ENCODE results near the gene TMOD2.

The TMOD2 gene

DNA sequence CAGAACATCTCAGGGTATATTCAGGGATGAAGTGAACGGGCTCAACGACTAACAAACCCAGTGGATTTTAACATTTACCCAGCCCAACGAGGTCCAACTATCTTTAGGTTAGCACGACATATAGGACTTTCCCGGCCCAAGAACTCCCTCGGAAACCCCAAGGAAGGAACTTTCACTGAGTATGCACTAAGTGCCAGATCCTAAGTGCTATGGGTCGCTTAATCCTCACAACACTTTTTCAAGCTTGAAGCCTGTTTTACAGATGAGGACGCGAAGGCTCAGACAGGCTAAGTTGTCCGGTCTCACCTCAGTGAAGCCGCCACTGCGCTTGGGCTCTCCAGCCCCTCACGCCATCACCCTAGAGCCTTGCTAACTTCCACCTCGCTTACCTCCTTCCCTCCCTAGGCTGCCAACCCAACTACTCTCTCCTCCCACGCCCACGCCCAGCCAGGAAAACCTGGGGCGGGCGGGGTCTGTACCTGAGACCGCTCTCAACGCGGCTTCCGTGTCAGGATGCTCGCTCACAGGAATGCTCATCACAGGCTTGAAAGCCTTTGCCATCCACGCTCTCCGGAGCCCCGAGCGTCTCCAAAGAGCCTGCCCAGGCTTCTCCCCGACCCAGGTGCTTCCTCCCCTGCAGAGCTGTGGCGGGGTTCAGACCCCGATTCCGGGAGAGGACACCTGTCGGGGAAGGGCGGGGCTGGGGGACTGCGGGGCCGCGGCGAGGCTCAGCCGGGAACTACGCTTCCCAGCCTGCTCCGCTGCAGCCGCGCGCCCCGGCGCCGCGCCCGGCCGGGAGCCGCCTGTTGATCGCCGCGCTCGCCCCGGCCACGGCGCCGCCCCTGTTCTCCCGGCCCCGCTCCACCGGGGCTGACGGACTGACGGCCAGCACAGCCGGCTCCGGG lies at the start of gene TMOD2:
TSS of gene TMOD2 (plus strand) at position 806 of the 905 bp plus-strand sequence. CDS start 14,845 bp downstream, outside the sequence.
- DNase-seq, result peak; percentile 76

DNA sequence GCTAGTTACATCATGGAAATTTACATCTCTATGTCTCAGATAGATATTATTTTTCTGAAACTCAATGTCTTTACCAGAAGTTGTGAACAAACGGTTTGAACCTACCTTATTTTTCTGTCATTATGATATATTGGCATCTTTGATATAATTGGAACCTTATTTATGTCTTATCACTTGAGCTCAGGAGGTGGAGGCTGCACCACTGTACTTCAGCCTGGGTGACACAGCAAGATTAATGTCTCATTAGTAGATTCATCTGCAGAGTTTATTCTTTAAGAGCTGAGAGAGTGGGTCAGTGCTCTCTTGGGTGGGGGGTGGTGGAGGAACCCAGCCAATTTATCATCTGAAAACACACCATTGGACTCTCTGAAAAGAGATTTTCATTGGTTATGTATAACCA lies 48.7 kb upstream of the TMOD2 start:
- no peak for DNase-seq

DNA sequence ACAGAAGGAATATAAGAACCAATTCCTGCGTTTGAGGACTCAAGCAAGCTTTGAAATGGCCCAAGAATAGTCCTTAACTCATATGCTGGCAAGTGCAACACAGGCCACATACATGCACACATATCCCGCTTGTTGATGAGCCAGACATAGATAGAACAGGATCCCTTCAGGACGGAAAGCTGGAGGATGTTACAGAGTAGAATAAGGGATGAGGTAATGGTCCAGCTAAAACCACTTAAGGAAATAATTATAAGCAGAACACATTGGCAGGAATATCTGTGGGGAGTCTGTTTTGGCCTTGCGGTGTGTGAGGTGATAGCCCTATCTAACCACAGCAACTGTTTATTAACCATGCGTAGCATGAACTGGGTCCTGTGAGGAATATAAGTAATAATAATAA lies 45.1 kb upstream of the TMOD2 start:
- DNase-seq, result no peak

DNA sequence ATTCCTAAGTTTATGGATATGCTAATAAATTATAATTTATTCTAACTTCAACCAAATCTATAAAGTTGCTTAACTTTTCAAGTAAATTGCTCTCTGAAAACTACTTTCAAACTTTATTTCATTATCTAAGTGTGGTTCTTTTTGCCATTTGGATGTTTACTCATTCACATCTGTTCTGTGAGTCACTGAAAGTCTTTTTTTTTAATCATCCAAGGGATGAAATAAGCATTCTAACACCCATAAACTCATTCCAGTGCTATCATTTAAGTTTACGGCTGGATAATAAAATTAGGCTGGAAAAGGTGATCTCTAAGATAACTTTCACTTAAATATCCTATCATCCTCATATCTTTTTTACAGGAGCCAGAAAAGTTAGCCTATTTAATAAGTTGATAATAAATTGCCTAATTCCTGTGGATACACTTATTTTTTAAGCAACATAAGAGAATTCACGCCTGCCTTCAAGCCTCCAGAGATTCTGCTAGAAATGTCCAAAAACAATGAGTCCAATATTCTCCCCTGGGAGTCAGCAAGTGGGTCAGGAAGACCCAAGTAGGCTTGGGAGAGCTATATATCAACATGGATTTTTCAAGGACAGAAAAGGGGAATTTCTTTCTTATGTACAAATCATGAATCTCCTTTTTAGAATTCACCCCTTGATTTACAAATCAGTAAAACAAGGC lies 44.3 kb upstream of the TMOD2 start:
- no peak for DNase-seq

DNA sequence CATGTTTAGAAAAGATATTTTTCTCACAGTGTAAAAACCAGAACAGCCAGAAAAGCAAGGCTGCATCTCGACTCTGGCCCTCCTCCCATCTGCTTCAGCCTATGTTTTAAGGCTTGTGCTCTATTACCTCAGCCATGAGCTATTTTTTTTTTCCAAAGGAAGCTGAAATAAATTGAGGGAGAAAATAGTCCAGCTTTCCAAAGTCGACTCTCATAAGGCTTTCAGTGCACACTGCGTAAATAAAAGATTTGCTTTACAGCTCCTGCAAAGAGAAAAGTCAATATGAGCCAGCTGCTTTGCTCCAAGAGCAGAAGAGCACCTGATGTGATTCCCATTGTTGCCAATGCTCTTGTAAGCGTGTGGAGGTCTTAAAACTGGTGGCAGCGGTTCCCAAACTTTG lies 43.4 kb upstream of the TMOD2 start:
- no peak for DNase-seq

DNA sequence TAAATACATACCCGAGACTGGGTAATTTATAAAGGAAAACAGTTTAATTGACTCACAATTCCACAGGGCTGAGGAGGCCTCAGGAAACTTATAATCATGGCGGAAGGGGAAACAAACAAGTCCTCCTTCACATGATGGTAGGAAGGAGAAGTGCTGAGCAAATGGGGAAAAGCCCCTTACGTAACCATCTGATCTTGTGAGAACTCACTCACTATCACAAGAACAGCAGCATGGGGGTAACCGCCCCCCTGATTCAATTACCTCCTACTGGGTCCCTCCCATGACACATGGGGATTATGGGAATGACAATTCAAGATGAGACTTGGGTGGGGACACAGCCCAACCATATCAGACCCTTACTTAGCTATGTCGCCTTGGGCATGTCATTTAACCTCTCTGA lies 42.4 kb upstream of the TMOD2 start:
- DNase-seq, result no peak

DNA sequence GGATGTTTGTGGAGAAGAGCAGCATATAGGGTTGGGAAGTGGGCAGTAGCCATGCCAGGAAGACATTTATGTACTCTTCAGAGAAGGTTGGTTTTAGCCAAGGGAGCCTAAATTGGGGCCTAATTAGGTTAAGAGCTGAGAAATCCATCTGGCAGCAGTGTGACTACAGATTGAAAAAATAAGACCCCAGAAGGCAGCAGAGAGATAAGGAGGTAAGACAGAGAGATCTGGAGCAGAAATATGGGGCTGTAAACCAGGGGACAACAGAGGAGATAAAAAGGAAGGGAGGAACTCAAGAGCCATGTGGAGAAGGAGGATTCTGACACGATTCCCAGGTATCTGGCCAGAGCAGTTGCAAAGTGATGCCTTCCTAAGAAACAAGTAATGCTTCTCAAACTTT lies 37.2 kb upstream of the TMOD2 start:
- no peak for DNase-seq

DNA sequence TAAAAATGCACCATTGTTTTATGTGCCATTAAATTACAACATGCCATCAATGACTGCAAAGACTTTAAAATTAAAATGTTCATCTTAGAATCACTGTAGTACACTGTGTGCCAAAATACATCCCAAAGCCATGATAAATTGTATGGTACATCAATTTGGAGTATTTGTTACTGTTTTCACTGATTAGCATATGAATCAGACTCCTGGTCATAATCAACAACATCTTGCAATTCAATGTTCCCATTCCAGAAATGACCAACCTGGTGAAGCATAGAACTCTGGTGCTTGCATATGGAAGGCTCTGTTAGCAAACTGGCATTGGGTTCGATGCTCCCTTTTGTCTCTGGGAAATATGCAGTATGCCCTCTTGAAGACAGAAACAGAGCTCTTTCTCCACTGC lies 36.5 kb upstream of the TMOD2 start:
- DNase-seq, result no peak

DNA sequence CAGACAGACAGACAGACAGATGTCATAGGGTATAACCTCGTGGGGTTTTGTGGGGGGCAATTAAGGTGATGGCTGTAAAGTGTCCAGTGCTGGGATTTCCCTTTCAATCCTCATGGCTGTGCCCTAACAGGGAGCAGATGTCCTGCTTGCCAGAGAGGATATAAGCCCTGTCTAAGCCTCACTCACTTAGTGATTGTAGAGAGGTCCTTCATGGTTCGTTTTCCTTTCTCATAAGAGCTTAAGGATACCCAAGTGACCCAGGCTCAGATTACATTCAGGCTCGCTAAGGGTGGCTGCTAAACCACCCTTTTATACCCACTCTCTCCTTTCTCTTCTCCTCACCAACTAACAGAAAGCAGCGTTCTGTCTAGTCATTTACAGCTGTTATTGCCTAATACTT lies 33.2 kb upstream of the TMOD2 start:
- no peak for DNase-seq

DNA sequence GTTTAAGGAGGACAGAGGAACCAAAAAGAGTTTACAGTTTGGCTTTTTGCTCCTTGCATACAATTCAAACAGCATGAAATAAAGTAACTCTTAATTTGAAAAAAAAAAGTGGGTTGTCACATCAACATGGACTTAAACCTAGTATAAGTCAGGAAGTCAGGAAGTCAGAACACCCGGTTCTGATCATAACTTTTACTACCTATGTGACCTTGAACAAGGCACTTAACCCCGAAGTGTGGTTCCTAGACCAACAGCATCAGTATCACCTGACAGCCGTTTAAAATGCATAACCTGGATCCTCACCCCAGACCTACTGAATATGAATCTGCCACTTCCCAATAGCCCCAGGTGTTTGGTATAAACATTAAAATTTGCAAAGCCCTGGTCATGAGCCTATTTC lies 32.7 kb upstream of the TMOD2 start:
- DNase-seq, result no peak

DNA sequence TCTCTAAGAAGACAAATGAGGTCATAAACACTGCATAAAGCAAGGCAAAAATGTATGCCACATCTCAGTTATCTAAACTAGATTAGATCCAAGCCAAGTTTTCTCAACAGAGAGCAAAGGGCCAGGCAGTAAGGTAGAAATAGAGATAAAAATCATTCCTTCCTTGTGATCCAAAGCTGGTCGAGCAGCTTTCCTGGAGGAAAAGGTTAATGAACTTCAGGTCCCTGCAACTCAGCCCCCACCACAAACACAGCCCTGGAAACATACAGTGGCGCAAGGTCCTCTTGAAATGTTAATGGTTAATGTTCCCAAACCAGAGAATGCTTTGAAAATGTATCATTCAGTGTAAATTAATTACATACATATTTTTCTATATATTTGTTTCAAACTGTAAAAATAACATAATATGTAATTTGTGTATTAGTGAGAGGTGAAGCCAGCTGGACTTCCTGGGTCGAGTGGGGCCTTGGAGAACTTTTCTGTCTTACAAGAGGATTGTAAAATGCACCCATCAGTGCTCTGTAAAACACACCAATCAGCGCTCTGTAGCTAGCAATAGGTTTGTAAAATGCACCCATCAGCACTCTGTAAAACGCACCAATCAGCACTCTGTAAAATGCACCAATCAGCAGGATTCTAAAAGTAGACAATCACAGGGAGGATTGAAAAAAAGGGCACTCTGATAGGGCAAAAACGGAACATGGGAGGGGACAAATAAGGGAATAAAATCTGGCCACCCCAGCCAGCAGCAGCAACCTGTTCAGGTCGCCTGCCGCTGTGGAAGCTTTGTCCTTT lies 31.0 kb upstream of the TMOD2 start:
- DNase-seq, result no peak

DNA sequence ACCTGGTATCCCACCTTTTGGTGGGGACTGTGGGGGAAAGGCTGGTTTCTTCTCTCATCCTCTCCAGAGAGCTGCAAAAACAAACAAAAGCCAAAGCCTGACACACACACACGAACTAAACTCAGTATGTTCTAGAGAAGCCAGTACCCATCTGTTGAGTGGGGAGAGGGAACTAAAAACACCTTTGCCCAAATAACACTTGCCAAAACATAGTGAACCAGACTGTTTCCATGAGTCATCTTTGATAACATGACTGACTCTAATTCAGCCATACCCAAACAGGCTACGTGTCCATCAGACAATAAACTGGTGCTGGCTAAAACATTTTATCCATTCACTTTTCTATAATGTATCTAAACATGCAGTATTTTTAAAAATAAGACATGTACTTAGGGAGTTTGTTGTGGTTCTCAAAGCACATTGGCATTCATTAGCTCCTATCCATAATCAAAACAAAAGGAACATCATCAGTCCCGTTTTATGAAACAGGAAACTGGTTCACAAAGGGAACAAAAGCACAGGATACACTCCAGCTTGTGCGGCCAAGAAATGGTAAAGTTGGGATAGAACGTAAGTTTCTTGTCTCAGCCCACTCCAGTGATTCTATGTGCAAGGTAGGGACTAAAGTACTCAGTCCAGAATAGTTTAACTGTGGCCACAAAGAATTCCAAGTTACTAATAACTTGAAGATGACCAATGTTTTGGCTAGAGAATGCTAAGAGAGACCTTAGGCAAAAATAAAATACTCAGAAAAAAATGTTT lies 30.0 kb upstream of the TMOD2 start:
- no peak for DNase-seq

DNA sequence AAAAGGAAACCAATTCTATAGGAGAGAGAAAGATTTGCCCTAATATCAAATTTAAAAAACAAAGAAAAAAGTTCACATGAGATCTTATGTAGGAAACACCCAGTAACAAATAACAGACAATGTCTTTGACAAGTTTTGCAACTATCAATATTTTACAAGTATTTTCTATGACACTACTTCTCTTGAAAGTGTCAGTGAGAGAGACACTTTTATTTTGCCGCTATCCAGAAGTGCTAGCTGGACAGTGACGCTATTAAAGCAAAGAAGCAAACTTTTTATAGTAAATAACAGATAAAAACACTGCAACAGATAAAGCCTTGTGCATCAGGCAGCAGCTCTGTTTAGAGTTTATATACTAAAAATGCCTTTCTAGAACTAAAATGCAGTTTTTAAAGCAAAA lies 27.2 kb upstream of the TMOD2 start:
- no peak for DNase-seq

DNA sequence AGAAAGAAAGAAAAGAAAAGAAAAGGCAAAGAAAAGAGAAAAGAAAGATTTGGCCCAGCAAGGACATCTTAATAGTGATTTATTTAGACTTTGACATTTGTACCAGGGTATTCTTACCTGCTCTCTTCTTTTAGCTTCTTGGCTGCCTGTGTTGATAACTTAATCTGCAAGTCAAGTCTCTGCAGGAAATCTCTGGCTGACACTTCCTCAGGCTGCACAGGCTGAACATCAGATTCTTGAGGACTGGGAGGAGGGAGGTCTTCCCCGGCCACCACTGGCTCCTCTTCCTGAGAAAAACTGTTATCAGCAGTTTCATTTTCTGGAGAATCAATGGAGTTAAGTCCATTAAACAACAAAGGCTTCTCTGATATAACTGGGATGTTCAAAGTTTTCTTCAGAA lies 26.7 kb upstream of the TMOD2 start:
- no peak for DNase-seq

DNA sequence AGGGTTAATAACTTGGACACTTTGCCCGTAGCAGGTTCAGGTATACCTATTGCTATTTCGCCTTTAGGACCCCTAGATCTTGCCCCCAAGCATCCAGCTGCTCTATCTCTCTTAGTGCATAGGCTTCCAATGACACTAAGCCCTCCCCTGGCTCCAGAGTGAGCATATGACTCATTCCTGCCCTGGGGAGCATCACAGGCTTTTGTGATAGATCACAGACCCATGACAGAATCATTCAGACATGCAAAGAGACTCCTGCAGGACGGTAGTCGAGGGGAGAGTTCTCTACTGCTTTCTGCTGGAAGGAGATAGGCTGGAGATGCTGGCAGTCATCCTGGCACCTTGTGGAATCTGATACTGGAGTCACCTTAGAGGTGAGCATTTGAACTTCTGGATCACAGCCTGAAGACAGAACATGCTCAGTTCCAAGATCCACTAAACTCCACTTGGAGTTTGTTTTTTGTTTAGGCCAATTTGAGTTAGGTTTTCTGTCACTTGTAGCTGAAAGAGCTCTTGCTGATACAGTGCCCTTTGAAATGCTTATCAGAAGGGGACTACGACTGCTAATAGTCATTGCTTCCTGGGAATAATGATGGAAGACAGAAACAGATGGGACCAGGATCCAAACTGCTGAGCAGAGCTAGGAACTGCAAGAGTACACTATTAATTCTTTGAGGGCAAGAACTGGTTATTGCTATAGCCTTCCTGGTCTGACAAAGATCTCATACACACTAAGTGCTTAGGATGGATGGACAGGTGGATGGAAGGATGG lies 24.9 kb upstream of the TMOD2 start:
- DNase-seq, result no peak

DNA sequence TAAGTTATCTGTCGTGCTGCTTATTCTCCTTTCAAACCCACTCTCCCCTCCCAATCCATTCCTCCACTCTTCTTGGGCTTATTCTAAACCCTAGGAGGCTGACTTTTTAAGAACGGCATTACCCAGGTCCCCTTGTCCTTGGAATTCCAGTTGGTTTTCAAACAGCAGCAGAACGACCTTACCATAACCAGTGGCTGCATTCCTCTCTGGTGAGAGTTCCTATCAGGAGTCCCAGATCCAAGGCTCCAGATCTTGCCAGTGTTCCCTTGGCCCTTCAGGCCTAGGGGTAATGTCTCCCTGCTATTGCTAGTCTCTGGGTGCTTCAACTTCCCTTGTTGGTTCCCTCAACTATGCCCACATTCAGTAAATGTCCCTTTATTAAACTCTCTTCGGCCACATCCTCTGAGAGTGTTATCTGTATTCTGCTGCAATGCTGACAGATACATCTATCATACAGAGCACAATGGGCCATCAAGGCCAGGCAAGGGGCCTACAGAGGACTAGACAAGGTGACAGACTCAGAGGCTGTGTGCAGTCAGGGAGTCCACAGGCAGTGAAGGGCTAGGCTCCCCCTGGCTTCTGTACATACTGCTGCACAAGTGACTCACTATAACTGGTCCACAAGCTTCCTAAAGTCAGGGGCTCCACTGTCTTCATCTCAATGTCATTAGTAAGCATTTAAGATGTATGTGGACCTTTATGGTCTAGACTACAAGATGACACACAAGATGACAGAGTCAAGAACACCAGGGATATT lies 24.1 kb upstream of the TMOD2 start:
- no peak for DNase-seq

DNA sequence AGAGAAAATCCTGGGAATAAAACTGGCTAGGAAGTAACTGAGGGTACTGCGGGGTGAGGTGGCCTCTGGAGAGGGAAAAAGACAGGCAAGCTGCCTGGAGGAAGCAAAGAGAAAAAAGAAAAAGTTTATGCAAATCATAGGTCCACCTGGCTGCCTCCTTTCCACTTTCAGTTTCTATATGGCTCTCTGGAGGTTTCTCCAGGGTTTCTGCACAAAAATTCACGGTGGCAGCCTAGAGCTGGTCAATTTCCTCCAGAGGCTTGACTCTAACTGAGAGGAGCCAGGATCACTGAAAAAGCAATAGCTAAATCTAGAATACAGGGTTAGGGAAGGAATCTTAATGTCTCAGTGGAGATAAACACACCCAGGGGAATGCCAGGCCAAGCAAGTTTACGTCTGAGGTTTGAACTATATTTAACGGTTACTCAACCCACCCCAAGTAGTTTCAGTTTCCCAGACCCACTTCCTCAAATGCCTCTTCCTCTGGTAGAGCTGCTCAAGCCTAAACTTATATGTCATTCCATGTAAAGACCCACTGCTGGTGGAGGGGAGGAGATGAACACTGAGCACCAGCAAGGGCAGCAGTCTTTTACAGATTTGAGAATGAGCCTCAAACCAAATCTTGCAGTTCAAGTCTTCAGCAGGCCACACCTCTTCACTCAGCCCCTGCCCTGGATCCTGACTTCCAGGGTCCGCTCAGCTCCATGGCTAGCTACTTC lies 19.7 kb upstream of the TMOD2 start:
- peak; percentile 83 for DNase-seq

DNA sequence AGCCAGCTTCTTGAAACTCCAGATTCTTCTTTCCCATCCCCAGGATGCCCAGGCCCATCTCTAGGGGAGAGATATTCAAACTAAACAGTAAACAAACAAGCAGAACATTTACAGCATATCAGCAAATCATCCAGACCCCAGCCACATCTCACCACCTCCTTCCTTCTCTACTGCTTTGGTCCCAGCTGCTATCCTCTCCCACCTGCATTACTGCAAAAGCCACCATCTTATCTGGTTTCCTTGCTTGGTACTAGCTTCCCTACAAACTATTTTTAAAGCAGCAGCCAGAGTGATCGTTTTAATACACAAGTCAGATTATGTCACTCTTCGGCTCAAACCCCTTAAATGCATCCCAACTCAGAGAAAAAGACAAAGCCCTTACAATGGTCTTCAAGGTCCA lies 18.8 kb upstream of the TMOD2 start:
- DNase-seq, result no peak

DNA sequence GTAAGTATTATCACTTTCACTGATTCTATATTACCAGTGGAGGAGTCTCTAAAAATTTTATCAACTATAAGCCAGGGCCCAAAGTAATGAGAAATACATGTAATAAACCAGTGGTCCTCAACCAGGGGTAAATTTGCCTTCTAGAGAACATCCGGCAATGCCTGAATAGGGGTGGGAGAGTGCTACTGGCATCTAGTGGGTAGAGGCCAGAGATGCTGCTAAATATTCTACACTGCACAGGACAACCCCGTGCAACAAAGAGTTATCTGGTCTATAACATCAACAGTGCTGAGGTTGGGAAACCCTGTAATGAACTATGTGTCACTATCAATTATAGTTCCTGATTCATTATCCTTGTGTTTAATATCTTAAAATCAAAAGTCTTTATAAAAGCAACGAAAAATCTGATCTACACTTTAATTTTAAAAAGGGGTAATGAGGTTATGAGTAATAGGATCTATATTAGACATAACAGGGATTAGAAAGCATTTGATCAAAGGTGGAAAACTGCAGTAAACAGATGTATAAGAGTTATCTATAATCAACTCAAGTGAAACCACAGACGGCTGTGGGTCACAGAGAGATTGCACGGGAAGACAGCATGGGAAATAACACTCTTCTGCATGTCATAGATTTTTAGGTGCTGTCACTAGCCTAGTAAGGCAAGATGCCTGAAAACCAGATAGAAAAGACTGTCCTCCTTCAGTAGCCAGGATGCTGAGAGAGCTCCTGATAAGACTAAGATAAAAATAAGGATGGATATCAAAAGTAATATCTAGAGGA lies 16.0 kb upstream of the TMOD2 start:
- DNase-seq, result no peak

DNA sequence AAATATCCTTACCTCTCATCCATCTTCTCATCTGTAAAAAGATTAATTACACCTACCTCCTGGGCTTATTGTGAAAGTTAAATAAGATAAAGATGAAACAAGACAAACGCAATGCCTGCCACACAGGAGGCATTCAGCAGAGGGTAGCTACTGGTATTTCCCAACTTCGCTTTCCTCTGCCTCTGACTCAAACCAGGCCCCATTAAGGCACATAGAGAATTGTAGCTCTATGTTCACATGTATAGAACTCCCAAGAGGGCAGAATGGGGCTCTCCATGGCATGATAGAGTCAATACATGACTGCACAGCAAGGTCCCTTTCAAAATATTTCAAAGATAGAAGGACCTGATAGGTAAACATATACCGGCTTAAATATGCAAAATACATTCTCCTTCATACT lies 15.3 kb upstream of the TMOD2 start:
- DNase-seq, result no peak

Data from RPMI8226 (cell line).